NB4 (cell line): ENCODE data around the gene MICU1.
"Not testable (repeated sequence)": the region's sequence is repeated elsewhere in the genome, so short reads cannot be mapped to it uniquely, and the experiment has no call there.

Source experiments
- DNase-seq: peaks from one replicate; pipeline ENCODE4 v3.0.0; 2010; ENCODE audit warnings: low read depth
- H3K4me3 ChIP-seq: one replicate; pipeline ENCODE4 v1.5.1; 2011; ENCODE audit warnings: mild to moderate bottlenecking, low read depth, low read length, moderate library complexity
- MYC ChIP-seq: IDR thresholded peaks from 2 replicates; pipeline ENCODE4 v1.6.1; 2011; ENCODE audit warnings: low read depth, low read length
- POLR2A ChIP-seq: IDR thresholded peaks from 2 replicates; pipeline ENCODE4 v1.6.1; 2011; ENCODE audit warnings: mild to moderate bottlenecking; ENCODE audit not compliant: insufficient read length; ENCODE audit errors: extremely low read depth
- TF ChIP-seq, protein P1 (sequence below): IDR thresholded peaks from 2 replicates; pipeline ENCODE4 v1.6.1; 2011; ENCODE audit warnings: low read depth, low read length
- TF ChIP-seq, protein P2 (sequence below): IDR thresholded peaks from one replicate; pipeline ENCODE4 v1.5.1; 2012; ENCODE audit warnings: low read depth, low read length

Gene MICU1

DNA sequence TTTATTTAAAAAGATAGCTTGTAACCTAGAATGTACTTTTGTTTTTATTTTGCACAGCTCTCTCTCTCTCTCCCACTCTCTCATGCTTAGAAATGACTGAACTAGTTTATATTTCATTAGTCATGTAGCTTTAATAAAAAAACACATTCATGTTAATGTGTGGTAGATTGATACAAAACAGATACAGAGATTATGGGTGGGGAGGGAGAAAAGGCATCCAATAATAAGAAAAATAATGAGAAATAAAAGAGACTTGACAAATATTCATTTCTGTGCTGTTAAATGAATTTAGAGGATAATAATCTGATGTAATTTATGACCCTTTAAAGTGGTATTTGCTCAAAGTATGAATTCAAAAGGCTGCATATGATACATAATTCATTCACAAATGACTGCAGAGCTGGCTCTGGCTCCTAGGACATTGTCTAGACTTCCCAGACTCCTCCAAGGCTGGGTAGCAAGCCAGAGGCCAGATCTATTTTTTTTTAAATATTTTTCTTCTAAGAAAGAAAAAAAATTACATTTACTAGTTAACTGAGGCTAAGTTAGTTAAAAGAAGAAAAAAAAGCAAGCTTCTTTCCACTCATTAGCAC is 165.5 kb downstream of the MICU1 start:
- TF ChIP-seq, protein P1, sequence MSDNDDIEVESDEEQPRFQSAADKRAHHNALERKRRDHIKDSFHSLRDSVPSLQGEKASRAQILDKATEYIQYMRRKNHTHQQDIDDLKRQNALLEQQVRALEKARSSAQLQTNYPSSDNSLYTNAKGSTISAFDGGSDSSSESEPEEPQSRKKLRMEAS: no peak
- TF ChIP-seq, protein P2, sequence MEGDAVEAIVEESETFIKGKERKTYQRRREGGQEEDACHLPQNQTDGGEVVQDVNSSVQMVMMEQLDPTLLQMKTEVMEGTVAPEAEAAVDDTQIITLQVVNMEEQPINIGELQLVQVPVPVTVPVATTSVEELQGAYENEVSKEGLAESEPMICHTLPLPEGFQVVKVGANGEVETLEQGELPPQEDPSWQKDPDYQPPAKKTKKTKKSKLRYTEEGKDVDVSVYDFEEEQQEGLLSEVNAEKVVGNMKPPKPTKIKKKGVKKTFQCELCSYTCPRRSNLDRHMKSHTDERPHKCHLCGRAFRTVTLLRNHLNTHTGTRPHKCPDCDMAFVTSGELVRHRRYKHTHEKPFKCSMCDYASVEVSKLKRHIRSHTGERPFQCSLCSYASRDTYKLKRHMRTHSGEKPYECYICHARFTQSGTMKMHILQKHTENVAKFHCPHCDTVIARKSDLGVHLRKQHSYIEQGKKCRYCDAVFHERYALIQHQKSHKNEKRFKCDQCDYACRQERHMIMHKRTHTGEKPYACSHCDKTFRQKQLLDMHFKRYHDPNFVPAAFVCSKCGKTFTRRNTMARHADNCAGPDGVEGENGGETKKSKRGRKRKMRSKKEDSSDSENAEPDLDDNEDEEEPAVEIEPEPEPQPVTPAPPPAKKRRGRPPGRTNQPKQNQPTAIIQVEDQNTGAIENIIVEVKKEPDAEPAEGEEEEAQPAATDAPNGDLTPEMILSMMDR: no peak
- TF ChIP-seq POLR2A (no peak), MYC (no peak)
- no peak overlapping the region for H3K4me3 ChIP-seq
- DNase-seq: no peak

DNA sequence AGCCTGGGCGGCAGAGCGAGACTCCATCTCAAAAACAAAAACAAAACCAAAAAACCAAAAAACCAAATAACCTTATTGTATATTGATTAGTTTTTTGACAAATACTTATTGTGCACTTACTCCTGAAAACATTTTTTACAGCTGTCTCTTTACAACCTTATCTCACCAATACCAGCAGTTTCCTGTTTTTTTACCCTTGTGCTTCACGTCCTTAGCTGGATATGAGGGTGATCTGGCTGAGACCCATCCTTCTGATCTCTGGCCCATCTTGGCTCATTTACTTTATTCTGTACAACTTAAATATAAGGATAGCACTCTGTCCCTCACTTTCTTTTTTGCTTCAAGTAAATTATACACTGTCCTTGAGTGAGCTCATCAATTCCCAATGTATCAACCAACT is 166.6 kb downstream of the MICU1 start:
- no peak overlapping the region for H3K4me3 ChIP-seq
- peak; percentile 32 for DNase-seq
- TF ChIP-seq, protein P2: no peak
- TF ChIP-seq MYC (no peak), POLR2A (no peak)
- TF ChIP-seq, protein P1: no peak

DNA sequence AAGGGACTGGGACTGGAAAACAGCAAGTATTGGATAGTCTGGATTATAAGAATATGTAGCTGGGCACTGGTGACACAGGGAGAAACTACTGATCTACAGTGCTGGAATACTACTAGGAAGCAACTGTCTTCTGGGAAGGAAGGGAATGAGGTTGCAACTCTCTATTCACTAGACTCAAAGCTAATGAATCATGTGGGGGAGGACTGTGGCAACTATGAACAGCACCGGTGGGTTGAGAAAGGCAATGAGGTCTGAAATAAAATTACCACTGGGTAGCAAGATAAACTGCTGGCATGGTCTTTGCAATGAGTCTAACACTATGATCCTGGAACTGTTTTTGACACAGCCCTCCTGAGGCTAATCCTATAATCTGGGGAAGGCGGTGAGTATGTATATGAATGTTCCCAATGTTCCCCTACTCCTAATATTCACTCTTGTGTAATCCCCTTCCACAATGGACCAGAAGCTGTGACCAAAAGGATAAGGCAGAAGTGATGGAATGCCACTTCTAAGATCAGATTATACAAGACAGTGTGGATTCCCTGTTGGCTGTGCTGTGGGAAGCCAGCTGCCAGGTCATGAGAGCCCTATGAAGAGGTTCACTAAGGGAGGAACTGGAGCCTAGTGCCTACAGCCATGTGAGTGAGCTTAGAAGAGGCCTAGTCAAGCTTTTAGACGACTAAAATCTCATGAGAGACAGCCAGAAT is 169.8 kb downstream of the MICU1 start:
- TF ChIP-seq, protein P2: no peak
- TF ChIP-seq POLR2A: no peak
- TF ChIP-seq MYC: 0 out of 2 replicates have a peak, but pooled peaks have one; percentile 35
- TF ChIP-seq, protein P1: peak; percentile 73; the same call in 1 of the 2 replicates
- H3K4me3 ChIP-seq: no peak overlapping the region
- peak; percentile 84 for DNase-seq

DNA sequence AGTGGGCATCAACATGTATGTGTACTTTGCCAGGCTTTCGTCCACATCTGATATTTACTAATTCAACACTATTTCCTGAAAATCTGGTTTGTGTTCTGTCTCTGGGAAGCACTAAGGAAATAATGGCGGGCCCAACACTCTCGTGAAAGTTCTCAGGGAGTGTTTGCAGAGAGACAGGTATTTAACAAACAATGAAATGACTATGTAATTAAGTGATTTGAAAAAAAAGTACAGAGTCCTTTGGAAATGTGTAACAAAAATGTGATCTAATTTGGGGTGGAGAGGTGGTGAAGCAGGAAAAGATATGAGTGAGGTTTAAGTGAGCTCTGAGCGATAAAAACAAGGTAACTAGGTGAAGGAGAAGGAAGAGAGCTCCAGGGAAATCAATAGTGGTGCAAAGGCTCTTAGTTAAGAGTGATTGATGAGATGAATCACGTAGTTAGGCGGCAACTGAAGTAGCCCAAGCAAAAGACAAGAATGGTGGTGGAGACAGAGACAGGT is 175.9 kb downstream of the MICU1 start:
- H3K4me3 ChIP-seq: no peak overlapping the region
- no peak for DNase-seq
- no peak for TF ChIP-seq POLR2A
- TF ChIP-seq MYC: no peak
- TF ChIP-seq, protein P2: no peak
- TF ChIP-seq, protein P1: no peak

DNA sequence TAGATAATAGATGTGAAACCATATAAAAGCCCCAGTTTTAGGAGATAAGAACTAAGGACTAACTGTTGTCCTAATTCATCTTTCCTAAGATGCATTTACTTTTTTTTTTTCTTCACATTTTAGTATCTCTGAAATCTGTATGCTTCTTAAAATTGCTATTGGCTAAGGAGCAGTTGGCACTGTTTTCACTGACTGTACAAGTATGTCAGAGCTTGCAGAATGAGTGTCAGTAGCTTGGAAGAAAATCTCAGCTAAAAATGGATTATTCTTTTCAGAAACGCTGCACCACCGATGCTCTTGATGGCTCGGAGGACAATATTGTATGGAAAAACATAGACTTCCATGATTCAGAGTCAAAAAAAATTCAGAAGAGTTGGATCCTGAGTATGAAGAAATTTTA is 180.0 kb downstream of the MICU1 start:
- DNase-seq: no peak
- TF ChIP-seq, protein P2: no peak
- TF ChIP-seq, protein P1: no peak
- TF ChIP-seq MYC: no peak
- TF ChIP-seq POLR2A: no peak

DNA sequence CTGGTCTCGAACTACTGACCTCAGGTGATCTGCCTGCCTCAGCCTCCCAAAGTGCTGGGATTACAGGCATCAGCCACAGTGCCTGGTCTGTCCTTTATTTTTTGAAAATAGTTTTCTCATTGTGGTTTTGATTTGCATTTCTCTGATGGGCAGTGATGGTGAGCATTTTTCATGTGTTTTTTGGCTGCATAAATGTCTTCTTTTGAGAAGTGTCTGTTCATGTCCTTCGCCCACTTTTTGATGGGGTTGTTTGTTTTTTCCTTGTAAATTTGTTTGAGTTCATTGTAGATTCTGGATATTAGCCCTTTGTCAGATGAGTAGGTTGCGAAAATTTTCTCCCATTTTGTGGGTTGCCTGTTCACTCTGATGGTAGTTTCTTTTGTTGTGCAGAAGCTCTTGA is 182.9 kb downstream of the MICU1 start:
- not testable (repeated sequence) for H3K4me3 ChIP-seq, DNase-seq

More for the DNA sequence above, 180.0 kb downstream of the MICU1 start:
- H3K4me3 ChIP-seq: no peak overlapping the region
